ENCODE data around the gene EFR3B. TPM values are rescaled to one million over a fixed set of nuclear protein-coding genes. Genes with fewer than 3 reads are reported as not detected.

The EFR3B gene
- total RNA-seq, 2 experiments from 2014 or later = 0.23 to 0.61 TPM

- no peak for DNase-seq
- no peaks in the 10 kb centered on the region for H3K4me1 Mint-ChIP-seq
- H3K36me3 Mint-ChIP-seq = no peaks in the 10 kb centered on the region
- H3K4me3 Mint-ChIP-seq = no peak overlapping the region
- peaks cover 4% of the 10 kb centered on the region for H3K9me3 Mint-ChIP-seq (ENCODE audit: low read depth)
- ATAC-seq = no peak
- CTCF ChIA-PET = interaction anchor here (0.6 kb wide), 1 partner anchor 8 kb away, joined by 3 read pairs; no protein-coding TSS in a partner anchor
- no peak overlapping the region for H3K27ac Mint-ChIP-seq
- H3K27me3 Mint-ChIP-seq = peaks cover 4% of the 10 kb centered on the region
Measured at GRCh38 chr2:25065768-25066167, 23.9 kb downstream of the EFR3B start.

- Mint-ChIP-seq H3K27ac (no peak overlapping the region), H3K27me3 (peaks cover 4% of the 10 kb centered on the region), H3K4me3 (no peak overlapping the region), H3K9me3 (ENCODE audit: low read depth) (peaks cover 4% of the 10 kb centered on the region), H3K4me1 (no peaks in the 10 kb centered on the region), H3K36me3 (no peaks in the 10 kb centered on the region)
- ATAC-seq (no peak), DNase-seq (no peak)
- CTCF ChIA-PET = no interaction called here
Measured at GRCh38 chr2:25066455-25066854, 24.6 kb downstream of the EFR3B start.

GRCh38 chr2:25068217-25068616 lies 26.3 kb downstream of the EFR3B start:
- CTCF ChIA-PET = no interaction called here
- Mint-ChIP-seq H3K4me3 (no peak overlapping the region), H3K4me1 (no peaks in the 10 kb centered on the region), H3K27ac (no peak overlapping the region), H3K27me3 (peaks cover 8% of the 10 kb centered on the region), H3K36me3 (no peaks in the 10 kb centered on the region), H3K9me3 (ENCODE audit: low read depth) (peaks cover 4% of the 10 kb centered on the region)
- ATAC-seq (no peak), DNase-seq (no peak)

GRCh38 chr2:25071966-25072365 lies 30.1 kb downstream of the EFR3B start:
- Mint-ChIP-seq H3K9me3 (ENCODE audit: low read depth) (no peaks in the 10 kb centered on the region), H3K4me1 (no peaks in the 10 kb centered on the region), H3K36me3 (no peaks in the 10 kb centered on the region), H3K27me3 (peaks cover 18% of the 10 kb centered on the region), H3K4me3 (no peak overlapping the region), H3K27ac (no peak overlapping the region)
- CTCF ChIA-PET = interaction anchor here (1.3 kb wide), 1 partner anchor 17 kb away, joined by 3 read pairs; no protein-coding TSS in a partner anchor
- no peak for DNase-seq
- ATAC-seq = no peak

- Mint-ChIP-seq H3K4me1 (no peaks in the 10 kb centered on the region), H3K27me3 (peaks cover 19% of the 10 kb centered on the region), H3K36me3 (no peaks in the 10 kb centered on the region), H3K27ac (no peak overlapping the region), H3K4me3 (no peak overlapping the region), H3K9me3 (ENCODE audit: low read depth) (no peaks in the 10 kb centered on the region)
- ATAC-seq (no peak), DNase-seq (no peak)
- CTCF ChIA-PET = interaction anchor here (1.2 to 1.3 kb wide), 2 partner anchors 17 to 97 kb away, joined by 3 read pairs; no protein-coding TSS in a partner anchor
Measured at GRCh38 chr2:25072606-25073005, 30.7 kb downstream of the EFR3B start.

GRCh38 chr2:25073025-25073424 lies 31.1 kb downstream of the EFR3B start:
- H3K9me3 Mint-ChIP-seq (ENCODE audit: low read depth) = no peaks in the 10 kb centered on the region
- ATAC-seq (no peak), DNase-seq (no peak)
- H3K27ac Mint-ChIP-seq = no peak overlapping the region
- no peaks in the 10 kb centered on the region for H3K4me1 Mint-ChIP-seq
- no peaks in the 10 kb centered on the region for H3K36me3 Mint-ChIP-seq
- H3K27me3 Mint-ChIP-seq = peaks cover 21% of the 10 kb centered on the region
- CTCF ChIA-PET = interaction anchor here (1.2 to 1.3 kb wide), 2 partner anchors 18 to 98 kb away, joined by 3 read pairs; no protein-coding TSS in a partner anchor
- H3K4me3 Mint-ChIP-seq = no peak overlapping the region

GRCh38 chr2:25073914-25074313 lies 32.0 kb downstream of the EFR3B start:
- Mint-ChIP-seq H3K4me3 (no peak overlapping the region), H3K4me1 (no peaks in the 10 kb centered on the region), H3K27me3 (peaks cover 28% of the 10 kb centered on the region), H3K27ac (no peak overlapping the region), H3K36me3 (no peaks in the 10 kb centered on the region), H3K9me3 (ENCODE audit: low read depth) (no peaks in the 10 kb centered on the region)
- no peak for DNase-seq
- ATAC-seq = no peak
- CTCF ChIA-PET = interaction anchor here (0.7 to 1.2 kb wide), 2 partner anchors 8 to 99 kb away, joined by 3 read pairs; no protein-coding TSS in a partner anchor

GRCh38 chr2:25074826-25075225 lies 33.0 kb downstream of the EFR3B start:
- Mint-ChIP-seq H3K4me1 (no peaks in the 10 kb centered on the region), H3K27ac (no peak overlapping the region), H3K36me3 (no peaks in the 10 kb centered on the region), H3K27me3 (peaks cover 34% of the 10 kb centered on the region), H3K9me3 (ENCODE audit: low read depth) (no peaks in the 10 kb centered on the region), H3K4me3 (no peak overlapping the region)
- DNase-seq (no peak), ATAC-seq (no peak)
- CTCF ChIA-PET = no interaction called here

GRCh38 chr2:25076749-25077148 lies 34.9 kb downstream of the EFR3B start:
- no peaks in the 10 kb centered on the region for H3K4me1 Mint-ChIP-seq
- no peaks in the 10 kb centered on the region for H3K9me3 Mint-ChIP-seq (ENCODE audit: low read depth)
- peaks cover 42% of the 10 kb centered on the region for H3K27me3 Mint-ChIP-seq
- no peaks in the 10 kb centered on the region for H3K36me3 Mint-ChIP-seq
- ATAC-seq (no peak), DNase-seq (no peak)
- no peak overlapping the region for H3K27ac Mint-ChIP-seq
- no peak overlapping the region for H3K4me3 Mint-ChIP-seq
- CTCF ChIA-PET = no interaction called here

- Mint-ChIP-seq H3K27me3 (peaks cover 42% of the 10 kb centered on the region), H3K4me3 (no peak overlapping the region)
- CTCF ChIA-PET = no interaction called here
Measured at GRCh38 chr2:25077789-25078169, 35.9 kb downstream of the EFR3B start.

GRCh38 chr2:25078170-25079049 lies 36.5 kb downstream of the EFR3B start:
- no peaks in the 10 kb centered on the region for H3K36me3 Mint-ChIP-seq
- DNase-seq (no peak), ATAC-seq (no peak)
- H3K9me3 Mint-ChIP-seq (ENCODE audit: low read depth) = no peaks in the 10 kb centered on the region
- no peaks in the 10 kb centered on the region for H3K4me1 Mint-ChIP-seq
- H3K4me3 Mint-ChIP-seq = no peak overlapping the region
- H3K27me3 Mint-ChIP-seq = peaks cover 44% of the 10 kb centered on the region
- CTCF ChIA-PET = no interaction called here
- no peak overlapping the region for H3K27ac Mint-ChIP-seq

More at GRCh38 chr2:25077789-25078169, 35.9 kb downstream of the EFR3B start:
- no peak for ATAC-seq
- Mint-ChIP-seq H3K9me3 (ENCODE audit: low read depth) (no peaks in the 10 kb centered on the region), H3K4me1 (no peaks in the 10 kb centered on the region), H3K27ac (no peak overlapping the region), H3K36me3 (no peaks in the 10 kb centered on the region)
- DNase-seq = no peak

GRCh38 chr2:25079050-25079635 lies 37.3 kb downstream of the EFR3B start:
- no peak overlapping the region for H3K27ac Mint-ChIP-seq
- DNase-seq (no peak), ATAC-seq (no peak)
- peaks cover 44% of the 10 kb centered on the region for H3K27me3 Mint-ChIP-seq
- CTCF ChIA-PET = no interaction called here
- no peak overlapping the region for H3K4me3 Mint-ChIP-seq
- no peaks in the 10 kb centered on the region for H3K36me3 Mint-ChIP-seq
- H3K9me3 Mint-ChIP-seq (ENCODE audit: low read depth) = no peaks in the 10 kb centered on the region
- no peaks in the 10 kb centered on the region for H3K4me1 Mint-ChIP-seq

GRCh38 chr2:25081237-25081790 lies 39.4 kb downstream of the EFR3B start:
- Mint-ChIP-seq H3K27ac (no peak overlapping the region), H3K27me3 (peaks cover 40% of the 10 kb centered on the region), H3K36me3 (no peaks in the 10 kb centered on the region), H3K4me1 (no peaks in the 10 kb centered on the region), H3K9me3 (ENCODE audit: low read depth) (no peaks in the 10 kb centered on the region), H3K4me3 (no peak overlapping the region)
- no peak for ATAC-seq
- DNase-seq = no peak
- CTCF ChIA-PET = interaction anchor here (1.0 kb wide), 1 partner anchor 115 kb away, joined by 3 read pairs; no protein-coding TSS in a partner anchor
